Activated CD4-positive, alpha-beta T cell treated with anti-CD3 and anti-CD28 coated beads for 48 hours (primary cell): ENCODE results near the gene OR11A1.
A peak's percentile ranks its signal among the peaks of the same experiment; 100 is the strongest.

Experiments
- DNase-seq: peaks from one replicate; pipeline ENCODE4 v3.0.0-alpha.2; 2020

The OR11A1 gene, protein sequence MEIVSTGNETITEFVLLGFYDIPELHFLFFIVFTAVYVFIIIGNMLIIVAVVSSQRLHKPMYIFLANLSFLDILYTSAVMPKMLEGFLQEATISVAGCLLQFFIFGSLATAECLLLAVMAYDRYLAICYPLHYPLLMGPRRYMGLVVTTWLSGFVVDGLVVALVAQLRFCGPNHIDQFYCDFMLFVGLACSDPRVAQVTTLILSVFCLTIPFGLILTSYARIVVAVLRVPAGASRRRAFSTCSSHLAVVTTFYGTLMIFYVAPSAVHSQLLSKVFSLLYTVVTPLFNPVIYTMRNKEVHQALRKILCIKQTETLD

DNA sequence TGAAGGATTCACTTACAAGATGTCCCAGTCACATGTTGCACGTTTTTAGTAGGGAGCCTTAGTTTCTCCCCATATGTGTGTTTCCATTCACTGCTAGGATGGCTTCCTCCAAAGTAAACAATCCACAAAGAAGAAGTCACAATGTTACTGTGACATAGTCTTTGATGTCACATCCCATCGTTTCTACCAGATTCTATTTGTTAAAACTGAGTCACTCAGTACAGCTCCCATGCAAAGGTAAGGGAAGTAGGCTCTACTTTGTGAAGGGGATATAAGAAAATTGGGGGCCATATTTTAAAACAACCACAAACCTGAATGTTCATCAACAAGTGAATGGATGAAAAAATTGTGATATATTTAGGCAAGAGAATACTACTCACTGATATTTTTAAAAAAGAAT, at the start of gene OR11A1, which contains the start of gene OR2H1:
OR11A1 (minus strand) TSS at position 101 of the 400 bp plus-strand sequence. CDS start 29,430 bp downstream, outside the sequence.
OR2H1 (plus strand) TSS at position 185 of the 400 bp plus-strand sequence. CDS start 4,615 bp downstream, outside the sequence.
- DNase-seq: no peak

DNA sequence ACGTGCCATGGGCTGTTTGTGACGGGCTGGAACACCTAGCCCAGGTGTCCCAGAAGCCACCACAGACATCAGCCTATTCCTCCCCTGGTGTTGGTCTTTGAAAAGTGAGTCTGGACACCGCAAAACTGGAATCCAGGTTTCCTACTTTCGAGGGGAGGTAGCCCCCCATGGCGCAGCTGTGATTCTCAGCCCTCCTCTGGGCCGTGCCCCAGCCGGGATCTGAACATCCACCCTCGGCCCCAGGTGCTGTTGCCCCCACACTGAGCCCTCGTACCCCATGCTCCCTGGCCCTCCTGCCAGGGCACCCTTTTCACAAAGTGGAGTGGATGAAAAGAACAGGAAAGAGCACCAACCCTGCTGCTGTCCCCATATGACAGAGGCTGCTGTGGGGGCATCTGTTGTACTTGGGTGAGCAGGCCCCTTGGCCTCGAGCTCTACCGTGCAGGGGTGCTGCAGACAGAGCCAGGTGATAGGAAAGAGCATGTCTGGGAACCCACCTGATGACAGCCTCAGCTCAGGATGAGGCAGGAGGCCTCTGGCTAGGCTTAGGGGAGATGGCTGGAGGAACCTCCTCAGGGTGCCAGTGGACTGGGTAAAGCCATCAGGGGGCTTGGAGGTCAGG, 49.7 kb upstream of the OR11A1 start:
- no peak for DNase-seq

DNA sequence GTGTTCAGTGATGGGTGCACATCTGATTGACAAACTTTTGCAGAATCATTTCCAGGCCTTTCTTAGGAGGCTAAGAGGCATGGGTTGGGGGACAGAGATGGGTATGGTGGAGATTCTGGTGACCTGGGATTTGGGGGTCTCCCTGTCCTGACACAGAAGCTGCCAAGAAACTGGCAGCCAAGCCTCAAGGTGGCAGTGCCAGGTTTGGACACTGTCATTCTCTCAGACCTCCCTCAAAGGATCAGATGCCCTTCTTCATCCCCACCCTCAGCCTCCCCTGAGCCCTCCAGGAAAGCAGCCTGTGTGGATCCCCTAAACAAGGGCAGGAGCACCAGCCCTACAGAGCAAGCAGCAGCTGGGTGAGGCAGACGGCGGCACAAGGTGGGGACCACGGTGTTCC, 48.9 kb upstream of the OR11A1 start:
- no peak for DNase-seq

DNA sequence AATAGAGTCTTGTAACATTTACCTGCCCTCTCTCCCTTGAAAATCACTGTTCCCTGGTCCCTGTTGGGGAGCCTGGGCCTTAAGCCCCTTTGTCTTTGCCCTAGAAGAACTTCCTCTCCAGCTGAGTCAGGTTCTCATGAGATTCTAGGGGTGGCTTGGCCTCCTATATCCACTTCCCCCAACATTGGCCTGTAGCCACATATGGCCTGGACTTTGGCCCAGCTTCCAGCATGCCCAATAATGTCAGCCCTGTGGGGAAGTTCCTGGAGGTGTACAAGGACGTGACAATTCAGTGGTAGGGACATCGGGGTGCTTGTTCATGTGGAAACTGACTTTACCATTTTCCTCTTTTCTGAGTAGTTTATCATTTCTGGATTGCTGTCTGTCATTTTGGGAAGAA, 48.1 kb upstream of the OR11A1 start:
- DNase-seq: no peak

DNA sequence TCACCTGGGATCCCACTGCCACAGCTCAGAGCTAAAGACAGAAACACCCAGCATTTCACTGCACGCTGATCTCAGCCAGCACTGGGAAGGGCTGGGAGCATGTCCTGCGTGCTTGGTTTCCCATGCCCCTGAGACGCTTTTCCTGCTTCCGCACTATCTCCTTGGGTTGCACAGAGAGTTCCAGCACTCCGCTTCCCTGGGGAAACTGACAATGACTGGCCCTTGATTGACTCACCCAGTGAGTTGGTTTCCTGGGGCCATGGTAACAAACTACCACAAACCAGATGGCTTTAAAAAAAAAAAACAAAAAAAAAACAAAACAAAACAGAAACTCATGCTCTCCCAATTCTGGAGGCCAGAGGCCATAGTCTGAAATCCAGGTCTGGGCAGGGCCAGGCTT, 45.7 kb upstream of the OR11A1 start:
- DNase-seq: no peak

DNA sequence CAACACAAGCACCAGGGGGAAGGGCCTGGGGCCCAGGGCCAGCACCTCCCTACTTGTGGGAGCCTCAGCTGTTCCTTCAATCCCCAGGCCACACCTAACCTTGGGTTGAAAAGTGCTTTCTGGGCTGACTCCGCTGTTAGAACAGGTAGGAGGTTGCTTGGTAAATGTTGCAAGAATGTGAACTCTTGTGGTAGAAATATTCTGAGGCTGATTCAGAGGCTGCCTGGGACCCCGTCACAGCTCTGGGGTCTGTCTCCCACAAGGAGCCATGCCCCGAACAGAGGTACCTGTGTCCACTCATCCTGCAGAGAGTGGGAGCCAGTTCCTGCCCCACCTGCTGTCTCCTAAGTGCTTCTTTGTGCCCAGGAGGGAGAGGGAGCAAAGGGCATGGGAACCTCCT, 45.3 kb upstream of the OR11A1 start:
- DNase-seq: no peak

DNA sequence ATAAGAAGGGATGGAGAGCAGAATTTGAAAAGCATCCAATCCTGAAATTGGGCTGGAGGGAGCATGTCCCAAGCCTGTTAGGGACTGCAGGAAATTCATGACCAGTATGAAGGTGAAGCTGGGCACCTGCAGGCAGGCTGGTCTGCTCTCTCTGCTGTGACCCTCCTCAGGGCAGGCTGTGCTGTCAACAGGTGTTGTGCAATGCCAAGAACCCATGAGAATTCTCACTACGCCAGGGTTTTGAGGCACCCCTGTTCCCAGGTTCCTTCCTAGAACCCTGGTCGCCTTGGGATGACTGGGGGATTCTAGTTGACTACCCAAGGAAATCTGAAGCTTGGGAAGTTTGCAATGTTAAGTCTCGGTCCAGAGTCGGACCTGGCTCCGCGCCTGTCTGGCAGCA, 44.2 kb upstream of the OR11A1 start:
- DNase-seq: no peak

DNA sequence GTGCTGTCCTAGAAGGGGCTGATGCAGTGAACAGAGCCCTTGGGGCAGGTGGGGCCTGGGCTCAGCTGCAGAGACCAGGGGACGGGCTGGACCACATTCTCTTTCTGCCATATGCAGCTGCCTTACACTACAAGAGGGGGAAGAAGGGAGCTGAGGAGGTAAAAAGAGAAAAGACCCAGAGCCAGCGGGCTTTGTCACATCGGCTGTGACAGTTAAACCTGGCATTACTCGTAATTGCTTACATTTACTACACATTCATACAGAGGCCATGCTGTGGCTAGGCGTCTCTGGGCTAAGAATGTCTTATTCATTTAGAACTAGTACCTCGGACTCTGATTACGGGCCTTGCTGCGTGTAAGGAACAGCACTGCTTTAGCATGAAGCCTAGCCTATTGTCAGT, 43.7 kb upstream of the OR11A1 start:
- no peak for DNase-seq

DNA sequence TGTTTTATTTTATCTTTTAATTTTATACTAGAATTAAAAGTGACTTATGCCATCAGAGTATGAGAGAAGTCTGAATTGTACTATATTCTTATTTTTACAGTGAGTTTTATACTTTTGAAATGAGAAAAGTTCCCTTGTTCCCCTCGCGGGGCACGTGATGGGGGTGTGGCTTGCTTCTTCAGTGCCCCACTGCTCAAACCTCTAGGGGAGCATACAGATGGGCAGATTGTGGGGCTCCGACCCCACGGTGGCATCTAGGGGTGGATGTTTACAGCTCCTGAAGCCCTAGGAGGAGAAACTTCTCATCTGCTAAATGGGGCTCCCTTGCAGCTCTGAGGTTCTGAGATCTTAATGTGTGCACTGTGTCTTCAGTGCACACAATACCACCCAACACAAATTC, 42.8 kb upstream of the OR11A1 start:
- DNase-seq: no peak

DNA sequence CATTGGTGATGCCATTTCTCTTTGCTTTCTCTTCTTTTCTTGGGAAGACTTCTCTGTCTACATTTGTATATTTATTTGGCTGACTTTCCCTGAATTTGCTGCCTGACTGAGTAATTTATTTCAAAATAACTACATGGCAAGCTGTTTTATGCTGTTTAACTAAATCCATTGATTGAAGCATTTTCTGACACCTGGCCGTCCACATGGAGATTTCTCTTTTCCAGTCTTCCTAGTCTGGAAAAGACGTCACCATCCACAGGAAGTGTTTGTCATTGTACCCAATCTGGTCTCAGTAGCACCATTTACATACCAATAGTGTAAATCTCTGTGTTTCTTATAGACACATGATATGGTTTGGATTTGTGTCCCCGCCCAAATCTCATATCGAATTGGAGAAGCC, 40.1 kb upstream of the OR11A1 start:
- DNase-seq: no peak

DNA sequence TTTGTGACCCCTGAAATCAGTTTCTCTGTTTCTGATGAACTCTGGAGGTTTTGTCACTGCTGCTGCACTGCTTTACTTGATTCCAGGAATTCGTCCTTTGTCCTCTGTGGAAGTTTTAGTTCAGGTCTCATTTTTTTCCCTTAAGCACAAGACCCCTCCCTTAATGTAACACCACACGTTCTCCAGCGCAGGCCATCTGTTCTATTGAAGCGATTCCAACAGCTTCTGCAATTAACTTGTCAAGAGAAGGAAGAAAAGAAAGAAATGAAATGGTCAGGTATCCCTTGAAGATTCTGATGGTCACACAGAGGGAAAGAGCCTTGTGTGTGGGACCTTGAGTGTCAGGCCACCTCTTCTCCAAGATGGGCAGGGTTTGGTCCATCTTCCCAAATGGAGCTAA, 38.7 kb upstream of the OR11A1 start:
- DNase-seq: no peak

DNA sequence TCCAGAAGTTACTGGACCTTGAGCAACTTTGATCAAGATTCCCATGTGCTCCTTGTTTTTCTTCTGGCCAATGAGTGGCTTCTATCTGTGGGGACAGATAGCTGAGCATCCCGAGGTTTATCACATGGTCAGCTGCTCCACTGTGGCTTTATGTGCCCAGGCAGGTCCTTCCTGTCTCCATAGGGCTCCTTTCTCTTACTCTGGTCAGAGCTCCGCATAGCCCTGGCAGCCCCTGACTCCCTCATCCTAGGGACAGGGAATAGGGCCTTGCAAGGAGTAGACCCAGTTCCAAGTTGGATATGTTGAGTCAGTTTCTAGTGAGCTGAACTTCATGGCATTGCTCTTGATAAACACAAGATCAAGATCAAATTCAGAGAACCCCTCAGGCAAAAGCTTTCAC, 37.3 kb upstream of the OR11A1 start:
- DNase-seq: no peak

DNA sequence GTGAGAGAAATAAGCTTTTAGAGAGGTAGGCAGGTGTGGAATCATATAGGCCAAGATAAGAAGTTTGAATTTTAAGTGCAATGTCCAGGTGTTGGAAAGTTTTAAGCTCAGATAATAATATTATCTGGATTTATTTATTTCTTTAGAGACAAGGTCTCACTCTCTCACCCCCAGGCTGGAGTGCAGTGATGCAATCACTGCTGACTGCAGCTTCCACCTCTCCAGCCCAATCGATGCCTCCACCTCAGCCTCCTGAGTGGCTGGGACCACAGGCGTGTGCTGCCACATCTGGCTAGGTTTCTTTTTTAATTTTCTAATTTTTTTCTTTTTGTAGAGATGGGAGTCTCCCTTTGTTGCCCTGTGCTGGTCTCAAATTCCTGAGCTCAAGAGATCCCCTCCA, 36.4 kb upstream of the OR11A1 start:
- DNase-seq: no peak

DNA sequence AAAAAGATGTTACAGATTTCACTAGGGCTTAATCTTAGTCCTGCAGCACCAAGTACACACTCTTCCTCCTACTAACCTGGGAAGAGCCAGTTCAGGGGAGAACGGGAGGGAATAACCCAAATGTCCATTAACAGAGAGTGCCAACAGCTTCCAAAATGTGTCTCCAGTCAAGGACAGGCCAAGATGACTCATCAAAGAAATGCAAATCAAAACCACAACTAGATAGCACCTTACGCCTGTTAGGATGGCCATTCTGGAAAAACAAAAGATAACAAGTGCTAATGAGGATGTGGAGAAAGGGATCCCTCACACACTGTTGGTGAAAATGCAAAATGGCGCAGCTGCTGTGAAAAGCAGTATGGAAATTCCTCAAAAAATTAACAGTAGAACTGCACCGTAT, 34.7 kb upstream of the OR11A1 start:
- no peak for DNase-seq

DNA sequence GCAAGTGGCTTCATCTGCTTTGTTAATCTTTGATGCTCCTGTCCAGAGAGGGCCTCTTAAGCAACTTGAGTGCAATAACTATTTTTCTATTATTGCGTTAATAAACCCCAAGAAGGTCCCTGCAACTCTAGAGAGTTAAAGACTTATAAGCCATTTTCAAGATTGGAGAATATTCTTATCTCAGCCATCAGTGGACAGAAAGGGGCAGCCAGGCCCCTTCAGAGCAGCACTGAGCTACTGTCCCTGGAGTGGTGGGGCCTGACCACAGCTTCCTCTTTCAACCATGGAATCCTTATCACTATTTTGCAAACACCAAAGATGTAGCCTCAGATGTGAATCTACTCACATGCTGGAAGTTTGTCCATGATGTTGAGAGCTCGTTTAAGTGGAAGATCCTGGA, 33.7 kb upstream of the OR11A1 start:
- no peak for DNase-seq

DNA sequence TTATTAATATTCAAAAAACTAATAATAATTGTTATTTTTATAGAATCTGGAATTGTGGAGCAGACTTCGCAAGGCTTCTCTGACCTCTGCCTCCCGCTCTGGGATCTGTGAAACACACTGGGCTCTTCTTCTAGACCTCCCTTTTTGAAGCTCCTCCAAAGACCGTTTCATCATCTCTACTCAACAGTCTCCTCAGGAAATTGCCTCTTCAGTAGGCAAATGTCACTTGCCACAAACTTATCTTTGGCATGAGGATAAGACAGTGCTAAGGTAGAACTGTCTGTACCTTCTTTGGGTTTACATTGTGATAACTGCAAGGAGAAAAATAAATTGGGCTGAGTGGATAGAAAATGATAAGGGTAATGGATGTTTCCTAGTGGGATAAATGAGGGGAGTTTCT, 33.2 kb upstream of the OR11A1 start:
- DNase-seq: no peak

DNA sequence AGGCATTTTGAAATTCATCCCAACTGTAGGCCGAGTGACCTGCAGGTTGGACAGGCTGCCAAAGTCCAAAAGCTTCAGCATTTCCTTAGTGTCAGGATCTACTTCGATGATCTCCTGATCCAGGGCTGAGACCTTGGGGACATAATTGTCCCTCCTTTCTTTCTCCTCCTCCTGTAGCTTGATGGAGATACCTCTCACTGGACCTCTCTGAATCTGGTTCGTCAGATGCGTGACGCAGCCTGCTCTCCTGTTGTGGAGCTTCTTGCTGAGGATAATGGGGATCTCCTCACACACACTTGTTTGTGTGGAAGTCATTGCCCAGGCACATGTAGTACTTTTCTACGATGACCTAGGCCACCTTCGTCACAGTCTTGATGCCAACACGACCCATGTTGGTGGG, 32.4 kb upstream of the OR11A1 start:
- DNase-seq: peak; percentile 12

DNA sequence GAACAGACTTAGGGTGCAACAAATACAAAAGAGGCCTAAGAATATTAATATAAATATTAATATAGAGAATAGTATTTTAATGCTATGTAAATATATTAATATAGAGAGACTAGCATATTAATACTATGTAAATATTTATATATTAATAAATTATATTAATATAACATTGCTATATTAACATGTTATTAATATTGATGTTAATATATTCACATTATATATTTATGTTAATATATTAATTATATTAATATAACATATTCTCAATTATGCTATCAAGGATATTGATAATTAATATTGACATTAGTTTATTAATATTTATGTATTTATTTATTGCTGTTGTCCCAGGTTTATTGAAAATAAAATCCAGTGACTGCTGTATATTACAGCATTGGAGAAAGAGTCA, 32.0 kb upstream of the OR11A1 start:
- DNase-seq: no peak

DNA sequence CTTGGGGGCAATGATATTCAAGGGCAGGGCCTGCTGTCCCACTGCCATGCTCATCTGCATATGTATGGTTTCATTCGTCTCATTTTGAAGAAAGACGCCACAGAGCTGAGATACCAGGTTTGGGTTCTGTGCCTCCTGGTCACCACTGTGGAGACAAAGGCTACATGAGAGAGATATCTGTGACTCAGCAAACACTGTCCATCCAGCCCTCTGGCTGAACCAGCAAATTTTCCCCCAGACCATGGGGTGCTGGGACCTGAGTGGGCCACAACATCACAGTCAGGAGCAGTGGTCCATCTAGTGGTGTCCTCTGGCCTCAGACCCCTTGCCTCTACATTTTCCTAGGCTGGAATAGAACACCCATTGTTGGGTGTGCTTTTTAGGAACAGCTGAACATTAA, 30.8 kb upstream of the OR11A1 start, which contains the start of gene MAS1L:
MAS1L (minus strand) TSS at position 297 of the 400 bp plus-strand sequence; CDS start at position 243, 54 bp downstream.
- DNase-seq: no peak

DNA sequence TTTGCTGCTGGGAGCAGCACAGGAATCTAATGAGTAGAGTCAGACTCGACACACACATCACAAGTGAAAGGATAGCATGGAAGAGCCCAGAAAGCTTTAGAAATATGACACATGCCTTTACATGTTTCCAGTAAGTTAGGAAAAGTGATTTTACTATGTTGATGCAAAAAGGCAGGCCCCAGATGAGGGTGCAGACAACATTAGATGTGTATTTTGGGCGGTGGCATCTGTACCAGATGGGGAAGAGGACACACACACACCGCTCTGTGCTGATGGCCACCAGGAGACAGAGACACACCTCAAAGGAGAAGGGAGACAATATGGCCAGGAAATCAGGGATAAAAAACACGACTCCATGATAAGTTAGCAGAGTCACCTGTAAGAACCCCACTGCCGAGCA, 30.3 kb upstream of the OR11A1 start:
- no peak for DNase-seq

DNA sequence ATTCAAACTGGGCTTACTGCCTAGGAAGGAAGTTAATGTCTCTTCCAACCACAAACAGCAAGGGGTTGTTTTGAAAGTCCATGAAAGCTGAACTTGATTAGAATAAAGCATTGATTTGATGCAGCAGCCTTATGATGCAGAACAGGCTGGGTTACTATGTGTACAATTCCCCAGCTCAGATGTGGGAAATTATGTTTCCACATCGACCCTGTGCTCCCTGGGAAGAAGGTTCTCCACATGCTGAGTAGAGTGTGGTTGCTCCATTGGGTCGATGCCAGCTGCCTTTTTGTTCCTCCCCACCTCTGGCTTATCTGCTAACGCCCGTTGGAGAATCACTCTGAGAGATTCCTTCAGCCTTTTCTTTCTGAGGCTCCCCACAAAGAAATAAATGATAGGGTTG, 29.7 kb upstream of the OR11A1 start:
- no peak for DNase-seq

DNA sequence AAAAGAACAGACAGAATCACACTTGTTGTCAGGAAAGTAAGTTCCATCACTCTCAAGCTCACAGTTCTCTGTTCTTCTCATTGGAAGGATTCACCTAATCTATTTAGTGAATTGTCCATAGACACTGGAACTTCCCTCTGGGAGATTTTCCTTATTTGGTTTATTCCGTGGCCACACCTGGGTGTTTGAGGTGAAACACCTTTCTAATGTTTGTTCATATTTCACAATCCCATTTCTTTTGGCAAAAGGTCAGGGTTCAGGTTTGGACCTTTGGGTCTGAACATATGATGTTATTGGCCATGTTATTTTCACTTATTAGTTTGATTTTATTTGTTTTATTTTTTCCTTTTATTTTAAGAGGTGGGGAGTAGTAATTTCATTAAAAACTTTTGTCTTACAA, 26.9 kb upstream of the OR11A1 start:
- DNase-seq: no peak

DNA sequence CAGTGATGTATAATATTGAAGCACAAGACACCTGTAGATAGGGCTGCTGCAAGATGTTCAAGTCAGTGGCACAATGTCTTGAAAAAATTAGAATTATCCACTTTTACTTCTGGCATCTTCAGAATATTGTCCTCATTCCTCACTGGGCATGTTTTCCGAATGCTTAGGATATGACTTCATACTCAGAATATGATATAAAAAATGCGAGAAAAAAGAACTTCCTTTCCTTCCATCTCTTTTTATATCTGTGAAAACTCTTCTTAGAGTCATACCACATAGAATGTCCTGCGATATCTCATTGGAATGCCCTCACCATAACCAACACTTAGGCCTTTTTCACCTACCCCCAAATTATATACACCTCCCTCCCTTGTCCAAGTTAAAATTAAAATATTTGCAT, 26.3 kb upstream of the OR11A1 start:
- no peak for DNase-seq

DNA sequence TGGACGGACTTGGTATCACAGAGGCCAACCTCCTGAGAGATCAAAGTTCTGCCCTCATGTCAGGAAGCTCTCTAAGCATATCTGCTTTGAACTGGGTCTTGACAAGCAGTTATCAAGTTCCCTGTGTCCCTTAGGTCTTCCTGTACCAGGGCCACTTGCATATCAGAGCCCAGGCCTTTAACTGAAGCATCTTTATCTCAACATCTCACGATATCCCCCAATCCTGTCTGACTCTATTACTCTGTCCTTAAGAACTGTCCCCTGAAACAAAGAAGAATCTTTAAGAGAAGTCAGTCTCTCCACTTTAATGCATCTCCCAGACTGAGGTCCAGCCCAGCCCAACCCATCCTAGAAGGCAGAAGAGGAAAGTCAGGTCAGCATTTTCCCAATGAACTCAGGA, 22.7 kb upstream of the OR11A1 start:
- no peak for DNase-seq

DNA sequence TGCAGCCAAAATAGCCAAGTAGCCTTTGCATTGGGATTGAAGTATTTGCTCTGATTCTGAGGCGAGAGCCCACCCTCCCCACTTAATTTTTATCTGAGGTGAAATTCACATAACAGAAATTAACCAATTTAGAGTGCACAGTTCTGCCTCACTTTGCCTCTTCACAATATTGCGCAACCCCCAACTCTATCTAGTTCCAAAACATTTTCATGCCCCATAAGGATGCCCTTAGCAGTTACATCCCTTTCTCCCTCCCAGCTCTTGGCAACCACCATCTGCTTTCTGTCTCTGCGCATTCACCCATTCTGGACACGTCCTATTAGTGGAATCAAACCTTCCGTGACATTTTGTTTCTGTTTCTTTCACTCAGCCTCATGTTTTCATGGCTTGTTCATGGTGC, 21.9 kb upstream of the OR11A1 start:
- DNase-seq: no peak
